GM23338 (cell line): ENCODE results near the gene CDHR5. TPM values are rescaled to one million over a fixed set of nuclear protein-coding genes. Genes with fewer than 3 reads are reported as not detected.

Source experiments
- ATAC-seq: fragments of 200-7000 bp; cut with Tn5 transposase; 3 replicates; pipeline ENCODE4 v1.9.1; 2020
- DNase-seq: peaks from one replicate; pipeline ENCODE4 v3.0.0-alpha.2; 2015; ENCODE audit warnings: low spot score
- H2AFZ ChIP-seq: fragments of 200-600 bp; sonication (generic); 2 replicates; pipeline ENCODE4 v1.8.0; 2016; ENCODE audit warnings: antibody characterized with exemption, mild to moderate bottlenecking, moderate library complexity
- H3F3A ChIP-seq: fragments of 200-600 bp; sonication (generic); replicated peaks from 2 replicates; pipeline ENCODE4 v1.8.0; 2017; ENCODE audit warnings: antibody characterized with exemption, mixed run types, low read depth
- H3K27ac ChIP-seq: fragments of 200-600 bp; sonication (generic); 2 replicates; pipeline ENCODE4 v1.6.1; 2016; ENCODE audit warnings: low read depth
- H3K27me3 ChIP-seq: fragments of 200-600 bp; sonication (generic); 2 replicates; pipeline ENCODE4 v1.8.0; 2016; ENCODE audit warnings: mild to moderate bottlenecking, mixed run types, moderate library complexity; ENCODE audit not compliant: insufficient read depth
- H3K36me3 ChIP-seq: fragments of 200-600 bp; sonication (generic); 2 replicates; pipeline ENCODE4 v1.8.0; 2016; ENCODE audit warnings: mild to moderate bottlenecking; ENCODE audit not compliant: insufficient read depth
- H3K4me1 ChIP-seq: fragments of 200-600 bp; sonication (generic); 2 replicates; pipeline ENCODE4 v1.8.0; 2016; ENCODE audit warnings: mild to moderate bottlenecking, moderate library complexity; ENCODE audit not compliant: insufficient read depth
- H3K4me2 ChIP-seq: fragments of 200-600 bp; sonication (generic); 2 replicates; pipeline ENCODE4 v1.7.1; 2017; ENCODE audit warnings: mixed run types
- H3K4me3 ChIP-seq: fragments of 200-600 bp; sonication (generic); 2 replicates; pipeline ENCODE4 v1.6.1; 2016; ENCODE audit warnings: mixed run types
- H3K79me2 ChIP-seq: fragments of 200-600 bp; sonication (generic); replicated peaks from 2 replicates; pipeline ENCODE4 v1.8.0; 2017; ENCODE audit warnings: mild to moderate bottlenecking; ENCODE audit not compliant: insufficient read depth
- H3K9me2 ChIP-seq: fragments of 200-600 bp; sonication (generic); 2 replicates; pipeline ENCODE4 v1.8.0; 2017; ENCODE audit not compliant: insufficient read depth
- H4K20me1 ChIP-seq: fragments of 200-600 bp; sonication (generic); replicated peaks from 2 replicates; pipeline ENCODE4 v1.8.0; 2017; ENCODE audit warnings: mild to moderate bottlenecking; ENCODE audit not compliant: insufficient read depth
- H3K27ac Mint-ChIP-seq: 2 replicates; pipeline ENCODE4 v1.8.0; 2020; ENCODE audit warnings: inconsistent platforms, mild to moderate bottlenecking, moderate library complexity, mixed read lengths
- H3K27me3 Mint-ChIP-seq: 3 replicates; pipeline ENCODE4 v1.8.0; 2022; ENCODE audit warnings: low read depth, mild to moderate bottlenecking, moderate library complexity, mixed read lengths, inconsistent platforms; ENCODE audit not compliant: insufficient read depth, poor library complexity
- H3K36me3 Mint-ChIP-seq: 3 replicates; pipeline ENCODE4 v1.8.0; 2021; ENCODE audit warnings: low read depth, mild to moderate bottlenecking, inconsistent platforms, moderate library complexity, mixed read lengths
- H3K4me1 Mint-ChIP-seq: 3 replicates; pipeline ENCODE4 v1.8.0; 2020; ENCODE audit warnings: mild to moderate bottlenecking, inconsistent platforms, mixed read lengths
- H3K4me3 Mint-ChIP-seq: 3 replicates; pipeline ENCODE4 v1.8.0; 2021; ENCODE audit warnings: moderate library complexity, mild to moderate bottlenecking, inconsistent platforms, mixed read lengths
- H3K9me3 Mint-ChIP-seq: 3 replicates; pipeline ENCODE4 v1.8.0; 2020; ENCODE audit warnings: moderate library complexity, mild to moderate bottlenecking, inconsistent platforms, mixed read lengths
- EZH2 ChIP-seq: fragments of 200-600 bp; sonication (generic); IDR thresholded peaks from one replicate; pipeline ENCODE4 v1.8.0; 2017; ENCODE audit warnings: antibody characterized with exemption, mild to moderate bottlenecking, low read depth; ENCODE audit not compliant: unreplicated experiment
- NANOG ChIP-seq: IDR thresholded peaks from 2 replicates; pipeline ENCODE4 v1.6.1; 2016; ENCODE audit warnings: antibody characterized with exemption, borderline replicate concordance
- POLR2AphosphoS5 ChIP-seq: IDR thresholded peaks from 2 replicates; pipeline ENCODE4 v1.6.1; 2016; ENCODE audit warnings: antibody characterized with exemption, low read depth
- STAT1 ChIP-seq: IDR thresholded peaks from one replicate; pipeline ENCODE4 v1.6.1; 2016; ENCODE audit warnings: antibody characterized with exemption; ENCODE audit not compliant: unreplicated experiment
- ZNF114 ChIP-seq: fragments of 250-450 bp; sonication (Bioruptor Pico); IDR thresholded peaks from 2 replicates; pipeline ENCODE4 v1.5.0; 2020; ENCODE audit warnings: mild to moderate bottlenecking, moderate library complexity
- ZNF462 ChIP-seq: fragments of 250-450 bp; sonication (Bioruptor Pico); IDR thresholded peaks from 2 replicates; pipeline ENCODE4 v1.5.0; 2020; ENCODE audit warnings: mild to moderate bottlenecking, moderate library complexity
- polyA plus RNA-seq: library from polyadenylated mRNA; unstranded; fragments of >200 nt; fragmentation: Nextera tagmentation; extraction: Ambion mirVana; gene quantifications from 2 replicates; pipeline ENCODE4 v1.2.1, GENCODE V29; 2016
- total RNA-seq: library from RNA; depleted of rRNA; stranded (reverse); fragments of >200 nt; shearing (Covaris generic); gene quantifications from 2 replicates; pipeline ENCODE4 v1.2.3, GENCODE V29; 2014

CDHR5 gene
- total and polyA plus RNA-seq, 2 experiments from 2014 or later: not detected

- no peak overlapping the region for H3K27ac Mint-ChIP-seq
- H3K4me2 ChIP-seq: peak overlapping the region; percentile 88
- H3K4me3 Mint-ChIP-seq: peak overlapping the region; percentile 80
- H3K4me1 ChIP-seq: peaks cover 16% of the 10 kb centered on the region
- no peaks in the 10 kb centered on the region for H3K9me2 ChIP-seq
- H3K4me1 Mint-ChIP-seq: peaks cover 30% of the 10 kb centered on the region
- H3K27me3 ChIP-seq: peaks cover 22% of the 10 kb centered on the region
- no peaks in the 10 kb centered on the region; the same call in 2 of the 3 replicates for H3K9me3 Mint-ChIP-seq
- H2AFZ ChIP-seq: peak overlapping the region; percentile 91; the same call in 1 of the 2 replicates
- peaks cover 32% of the 10 kb centered on the region for H4K20me1 ChIP-seq
- ATAC-seq (peak; percentile 55), DNase-seq (peak; percentile 88)
- H3K27me3 Mint-ChIP-seq: peaks cover 24% of the 10 kb centered on the region
- H3K36me3 ChIP-seq: no peaks in the 10 kb centered on the region
- H3K36me3 Mint-ChIP-seq: no peaks in the 10 kb centered on the region; the same call in 2 of the 3 replicates
- TF ChIP-seq ZNF114 (CRISPR knock-in tag) (no peak), NANOG (no peak), ZNF462 (no peak), POLR2AphosphoS5 (peak; percentile 63), EZH2 (no peak), STAT1 (no peak)
- H3F3A ChIP-seq: peaks cover 13% of the 10 kb centered on the region; the same call in 1 of the 2 replicates
- H3K27ac ChIP-seq: no peak overlapping the region
- peaks cover 38% of the 10 kb centered on the region for H3K79me2 ChIP-seq
- peak overlapping the region; percentile 70 for H3K4me3 ChIP-seq
Observed at GRCh38 chr11:575313-575995, 49.3 kb downstream of the CDHR5 start.
